K562 (cell line): ENCODE results near the gene ATAD3B. TPM values are rescaled to one million over a fixed set of nuclear protein-coding genes. Genes with fewer than 3 reads are reported as not detected.

ENCODE experiments used
- ARID2 ChIP-seq: fragments of 450-650 bp; IDR thresholded peaks from 2 replicates; pipeline ENCODE4 v1.6.1; 2017; ENCODE audit warnings: antibody characterized with exemption, mild to moderate bottlenecking
- BRF1 ChIP-seq: IDR thresholded peaks from 3 replicates; pipeline ENCODE4 v1.6.1; 2011; ENCODE audit warnings: borderline replicate concordance, mild to moderate bottlenecking; ENCODE audit not compliant: insufficient read length; ENCODE audit errors: extremely low read depth
- CC2D1A ChIP-seq: fragments of 450-650 bp; IDR thresholded peaks from 2 replicates; pipeline ENCODE4 v1.6.1; 2017; ENCODE audit warnings: mild to moderate bottlenecking
- KDM1A ChIP-seq, 2 experiments: fragments of 450-650 bp; IDR thresholded peaks; 2 replicates each; pipeline ENCODE4 v1.6.1; 2016; ENCODE audit warnings: mild to moderate bottlenecking in 2 of 2
- NFYB ChIP-seq: IDR thresholded peaks from 2 replicates; pipeline ENCODE4 v1.6.1; 2011; ENCODE audit warnings: mild to moderate bottlenecking, moderate library complexity; ENCODE audit not compliant: insufficient read length; ENCODE audit errors: extremely low read depth
- OTX1 ChIP-seq: fragments of 450-650 bp; formaldehyde crosslinking; IDR thresholded peaks from 2 replicates; pipeline ENCODE4 v1.4.0; 2022; ENCODE audit warnings: mild to moderate bottlenecking
- SMARCE1 ChIP-seq: fragments of 450-650 bp; IDR thresholded peaks from 2 replicates; pipeline ENCODE4 v1.7.1; 2016; ENCODE audit warnings: mild to moderate bottlenecking
- SP2 ChIP-seq: IDR thresholded peaks from 2 replicates; pipeline ENCODE4 v1.6.1; 2011; ENCODE audit warnings: mild to moderate bottlenecking, low read depth, low read length, moderate library complexity; ENCODE audit not compliant: poor library complexity, severe bottlenecking; ENCODE audit errors: extremely low read depth
- ZNF175 ChIP-seq: fragments of 200-800 bp; sonication (Bioruptor generic); IDR thresholded peaks from 2 replicates; pipeline ENCODE4 v1.6.1; 2016; ENCODE audit warnings: low read depth, mild to moderate bottlenecking, missing genetic modification characterization, missing compliant biosample characterization
- polyA plus RNA-seq, 8 experiments: library from polyadenylated mRNA; depleted of rRNA in 4 of 8; stranded (reverse) in 5 of 8; unstranded in 3 of 8; fragments of >200 nt; fragmentation: Nextera tagmentation in 2 of 8; fragmentation: Illumina TruSeq in 1 of 8; extraction: Ambion mirVana in 2 of 8; extraction: Trizol in 1 of 8; gene quantifications; 2 replicates each; pipeline versions ENCODE4 v1.2.1 to v1.2.3, GENCODE V29; 2011 to 2014; ENCODE audit warnings: inconsistent platforms in 1 of 8, missing spikeins in 1 of 8
- total RNA-seq, 7 experiments: library from RNA; depleted of rRNA in 6 of 7; stranded (reverse); fragments of >200 nt in 6 of 7; fragmentation: Illumina TruSeq in 2 of 7; extraction: Trizol in 2 of 7; gene quantifications; 2 replicates each; pipeline versions ENCODE4 v1.2.1 to v1.2.3, GENCODE V29; 2011 to 2021; ENCODE audit warnings: low replicate concordance in 1 of 7
- TF ChIP-seq, protein P1 (sequence below): fragments of 450-650 bp; IDR thresholded peaks from 2 replicates; pipeline ENCODE4 v1.6.1; 2016; ENCODE audit warnings: mild to moderate bottlenecking, moderate library complexity
- TF ChIP-seq, protein P2 (sequence below): fragments of 450-650 bp; IDR thresholded peaks from 2 replicates; pipeline ENCODE4 v1.6.1; 2016; ENCODE audit warnings: borderline replicate concordance
- TF ChIP-seq, protein P3 (sequence below): sonication (generic); formaldehyde crosslinking; IDR thresholded peaks from 2 replicates; pipeline ENCODE4 v1.8.1; 2023; ENCODE audit warnings: mild to moderate bottlenecking, missing genetic modification reagents

The ATAD3B gene
- total and polyA plus RNA-seq, 9 of the 15 experiments (the other 6 are each of a cell fraction or from before 2014, with no cell fraction given): 0.07 to 113 (median 27.7) TPM

GRCh38 chr1:1449099-1449739 lies 22.3 kb upstream of the ATAD3B start, which contains the start of gene ATAD3C (continued):
- TF ChIP-seq ARID2 (0 out of 2 replicates have a peak, but pooled peaks have one; percentile 8), CC2D1A (peak; percentile 34; the same call in 1 of the 2 replicates), KDM1A (IDR thresholded peaks at IDR 0.05) (0 out of 4 replicates have a peak, but pooled peaks of 1 of the 2 experiments have one; percentile 14), OTX1 (CRISPR knock-in tag) (0 out of 2 replicates have a peak, but pooled peaks have one; percentile 59), SMARCE1 (0 out of 2 replicates have a peak, but pooled peaks have one; percentile 19), ZNF175 (no peak), NFYB (no peak), SP2 (no peak), BRF1 (no peak)
- TF ChIP-seq, protein P1, sequence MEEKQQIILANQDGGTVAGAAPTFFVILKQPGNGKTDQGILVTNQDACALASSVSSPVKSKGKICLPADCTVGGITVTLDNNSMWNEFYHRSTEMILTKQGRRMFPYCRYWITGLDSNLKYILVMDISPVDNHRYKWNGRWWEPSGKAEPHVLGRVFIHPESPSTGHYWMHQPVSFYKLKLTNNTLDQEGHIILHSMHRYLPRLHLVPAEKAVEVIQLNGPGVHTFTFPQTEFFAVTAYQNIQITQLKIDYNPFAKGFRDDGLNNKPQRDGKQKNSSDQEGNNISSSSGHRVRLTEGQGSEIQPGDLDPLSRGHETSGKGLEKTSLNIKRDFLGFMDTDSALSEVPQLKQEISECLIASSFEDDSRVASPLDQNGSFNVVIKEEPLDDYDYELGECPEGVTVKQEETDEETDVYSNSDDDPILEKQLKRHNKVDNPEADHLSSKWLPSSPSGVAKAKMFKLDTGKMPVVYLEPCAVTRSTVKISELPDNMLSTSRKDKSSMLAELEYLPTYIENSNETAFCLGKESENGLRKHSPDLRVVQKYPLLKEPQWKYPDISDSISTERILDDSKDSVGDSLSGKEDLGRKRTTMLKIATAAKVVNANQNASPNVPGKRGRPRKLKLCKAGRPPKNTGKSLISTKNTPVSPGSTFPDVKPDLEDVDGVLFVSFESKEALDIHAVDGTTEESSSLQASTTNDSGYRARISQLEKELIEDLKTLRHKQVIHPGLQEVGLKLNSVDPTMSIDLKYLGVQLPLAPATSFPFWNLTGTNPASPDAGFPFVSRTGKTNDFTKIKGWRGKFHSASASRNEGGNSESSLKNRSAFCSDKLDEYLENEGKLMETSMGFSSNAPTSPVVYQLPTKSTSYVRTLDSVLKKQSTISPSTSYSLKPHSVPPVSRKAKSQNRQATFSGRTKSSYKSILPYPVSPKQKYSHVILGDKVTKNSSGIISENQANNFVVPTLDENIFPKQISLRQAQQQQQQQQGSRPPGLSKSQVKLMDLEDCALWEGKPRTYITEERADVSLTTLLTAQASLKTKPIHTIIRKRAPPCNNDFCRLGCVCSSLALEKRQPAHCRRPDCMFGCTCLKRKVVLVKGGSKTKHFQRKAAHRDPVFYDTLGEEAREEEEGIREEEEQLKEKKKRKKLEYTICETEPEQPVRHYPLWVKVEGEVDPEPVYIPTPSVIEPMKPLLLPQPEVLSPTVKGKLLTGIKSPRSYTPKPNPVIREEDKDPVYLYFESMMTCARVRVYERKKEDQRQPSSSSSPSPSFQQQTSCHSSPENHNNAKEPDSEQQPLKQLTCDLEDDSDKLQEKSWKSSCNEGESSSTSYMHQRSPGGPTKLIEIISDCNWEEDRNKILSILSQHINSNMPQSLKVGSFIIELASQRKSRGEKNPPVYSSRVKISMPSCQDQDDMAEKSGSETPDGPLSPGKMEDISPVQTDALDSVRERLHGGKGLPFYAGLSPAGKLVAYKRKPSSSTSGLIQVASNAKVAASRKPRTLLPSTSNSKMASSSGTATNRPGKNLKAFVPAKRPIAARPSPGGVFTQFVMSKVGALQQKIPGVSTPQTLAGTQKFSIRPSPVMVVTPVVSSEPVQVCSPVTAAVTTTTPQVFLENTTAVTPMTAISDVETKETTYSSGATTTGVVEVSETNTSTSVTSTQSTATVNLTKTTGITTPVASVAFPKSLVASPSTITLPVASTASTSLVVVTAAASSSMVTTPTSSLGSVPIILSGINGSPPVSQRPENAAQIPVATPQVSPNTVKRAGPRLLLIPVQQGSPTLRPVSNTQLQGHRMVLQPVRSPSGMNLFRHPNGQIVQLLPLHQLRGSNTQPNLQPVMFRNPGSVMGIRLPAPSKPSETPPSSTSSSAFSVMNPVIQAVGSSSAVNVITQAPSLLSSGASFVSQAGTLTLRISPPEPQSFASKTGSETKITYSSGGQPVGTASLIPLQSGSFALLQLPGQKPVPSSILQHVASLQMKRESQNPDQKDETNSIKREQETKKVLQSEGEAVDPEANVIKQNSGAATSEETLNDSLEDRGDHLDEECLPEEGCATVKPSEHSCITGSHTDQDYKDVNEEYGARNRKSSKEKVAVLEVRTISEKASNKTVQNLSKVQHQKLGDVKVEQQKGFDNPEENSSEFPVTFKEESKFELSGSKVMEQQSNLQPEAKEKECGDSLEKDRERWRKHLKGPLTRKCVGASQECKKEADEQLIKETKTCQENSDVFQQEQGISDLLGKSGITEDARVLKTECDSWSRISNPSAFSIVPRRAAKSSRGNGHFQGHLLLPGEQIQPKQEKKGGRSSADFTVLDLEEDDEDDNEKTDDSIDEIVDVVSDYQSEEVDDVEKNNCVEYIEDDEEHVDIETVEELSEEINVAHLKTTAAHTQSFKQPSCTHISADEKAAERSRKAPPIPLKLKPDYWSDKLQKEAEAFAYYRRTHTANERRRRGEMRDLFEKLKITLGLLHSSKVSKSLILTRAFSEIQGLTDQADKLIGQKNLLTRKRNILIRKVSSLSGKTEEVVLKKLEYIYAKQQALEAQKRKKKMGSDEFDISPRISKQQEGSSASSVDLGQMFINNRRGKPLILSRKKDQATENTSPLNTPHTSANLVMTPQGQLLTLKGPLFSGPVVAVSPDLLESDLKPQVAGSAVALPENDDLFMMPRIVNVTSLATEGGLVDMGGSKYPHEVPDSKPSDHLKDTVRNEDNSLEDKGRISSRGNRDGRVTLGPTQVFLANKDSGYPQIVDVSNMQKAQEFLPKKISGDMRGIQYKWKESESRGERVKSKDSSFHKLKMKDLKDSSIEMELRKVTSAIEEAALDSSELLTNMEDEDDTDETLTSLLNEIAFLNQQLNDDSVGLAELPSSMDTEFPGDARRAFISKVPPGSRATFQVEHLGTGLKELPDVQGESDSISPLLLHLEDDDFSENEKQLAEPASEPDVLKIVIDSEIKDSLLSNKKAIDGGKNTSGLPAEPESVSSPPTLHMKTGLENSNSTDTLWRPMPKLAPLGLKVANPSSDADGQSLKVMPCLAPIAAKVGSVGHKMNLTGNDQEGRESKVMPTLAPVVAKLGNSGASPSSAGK: no peak
- TF ChIP-seq, protein P2, sequence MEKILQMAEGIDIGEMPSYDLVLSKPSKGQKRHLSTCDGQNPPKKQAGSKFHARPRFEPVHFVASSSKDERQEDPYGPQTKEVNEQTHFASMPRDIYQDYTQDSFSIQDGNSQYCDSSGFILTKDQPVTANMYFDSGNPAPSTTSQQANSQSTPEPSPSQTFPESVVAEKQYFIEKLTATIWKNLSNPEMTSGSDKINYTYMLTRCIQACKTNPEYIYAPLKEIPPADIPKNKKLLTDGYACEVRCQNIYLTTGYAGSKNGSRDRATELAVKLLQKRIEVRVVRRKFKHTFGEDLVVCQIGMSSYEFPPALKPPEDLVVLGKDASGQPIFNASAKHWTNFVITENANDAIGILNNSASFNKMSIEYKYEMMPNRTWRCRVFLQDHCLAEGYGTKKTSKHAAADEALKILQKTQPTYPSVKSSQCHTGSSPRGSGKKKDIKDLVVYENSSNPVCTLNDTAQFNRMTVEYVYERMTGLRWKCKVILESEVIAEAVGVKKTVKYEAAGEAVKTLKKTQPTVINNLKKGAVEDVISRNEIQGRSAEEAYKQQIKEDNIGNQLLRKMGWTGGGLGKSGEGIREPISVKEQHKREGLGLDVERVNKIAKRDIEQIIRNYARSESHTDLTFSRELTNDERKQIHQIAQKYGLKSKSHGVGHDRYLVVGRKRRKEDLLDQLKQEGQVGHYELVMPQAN: 0 out of 2 replicates have a peak, but pooled peaks have one; percentile 34
- TF ChIP-seq, protein P3, sequence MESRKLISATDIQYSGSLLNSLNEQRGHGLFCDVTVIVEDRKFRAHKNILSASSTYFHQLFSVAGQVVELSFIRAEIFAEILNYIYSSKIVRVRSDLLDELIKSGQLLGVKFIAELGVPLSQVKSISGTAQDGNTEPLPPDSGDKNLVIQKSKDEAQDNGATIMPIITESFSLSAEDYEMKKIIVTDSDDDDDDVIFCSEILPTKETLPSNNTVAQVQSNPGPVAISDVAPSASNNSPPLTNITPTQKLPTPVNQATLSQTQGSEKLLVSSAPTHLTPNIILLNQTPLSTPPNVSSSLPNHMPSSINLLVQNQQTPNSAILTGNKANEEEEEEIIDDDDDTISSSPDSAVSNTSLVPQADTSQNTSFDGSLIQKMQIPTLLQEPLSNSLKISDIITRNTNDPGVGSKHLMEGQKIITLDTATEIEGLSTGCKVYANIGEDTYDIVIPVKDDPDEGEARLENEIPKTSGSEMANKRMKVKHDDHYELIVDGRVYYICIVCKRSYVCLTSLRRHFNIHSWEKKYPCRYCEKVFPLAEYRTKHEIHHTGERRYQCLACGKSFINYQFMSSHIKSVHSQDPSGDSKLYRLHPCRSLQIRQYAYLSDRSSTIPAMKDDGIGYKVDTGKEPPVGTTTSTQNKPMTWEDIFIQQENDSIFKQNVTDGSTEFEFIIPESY: no peak
